ENCODE data around the gene SLU7.

SLU7 gene

DNA sequence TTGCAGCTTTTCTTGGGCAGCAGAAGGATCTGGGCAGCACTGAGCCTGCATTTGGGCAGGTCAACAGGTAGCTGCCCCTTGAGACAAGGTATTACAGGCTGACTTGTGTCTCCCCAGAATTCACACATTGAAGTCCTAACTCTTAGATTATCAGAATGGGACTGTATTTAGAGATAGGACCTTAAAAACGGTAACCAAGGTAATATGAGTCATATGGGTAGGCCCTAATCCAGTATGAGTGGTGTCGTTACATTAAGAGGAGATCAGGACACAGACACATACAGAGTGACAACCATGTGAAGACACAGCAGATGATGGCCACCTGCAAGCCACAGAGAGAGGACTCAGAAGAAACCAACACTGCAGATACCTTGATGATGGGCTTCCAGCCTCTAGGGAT is 51.6 kb downstream of the SLU7 start:
- no peak for DNase-seq (ENCODE audit: low read depth in 2 of 2)

GRCh38 chr5:160366230-160366629 is 52.7 kb downstream of the SLU7 start:
- no peak for DNase-seq (ENCODE audit: low read depth in 2 of 2)

GRCh38 chr5:160363660-160364395 is 55.1 kb downstream of the SLU7 start:
- no peak for DNase-seq (ENCODE audit: low read depth in 2 of 2)

DNA sequence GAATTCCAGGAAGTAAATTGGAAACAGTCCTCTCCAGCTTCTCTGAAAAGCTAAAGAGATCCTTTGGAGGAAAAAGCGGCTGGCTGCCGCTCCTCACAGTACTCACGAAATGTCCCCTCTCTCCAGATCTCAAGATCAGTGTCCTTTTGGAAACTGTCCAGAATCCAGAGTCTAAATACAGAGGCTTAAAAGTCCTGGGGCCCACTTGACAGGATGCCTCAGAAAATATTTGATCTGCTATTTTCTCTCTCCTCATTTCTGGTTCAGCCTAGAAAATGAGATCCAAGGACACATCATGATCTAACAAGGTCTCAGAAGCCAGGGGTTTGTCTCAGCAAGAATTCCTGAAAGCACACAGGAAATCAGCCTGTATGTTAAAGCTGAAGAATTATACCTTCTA is 55.7 kb downstream of the SLU7 start:
- DNase-seq (ENCODE audit: low read depth in 2 of 2) = no peak

DNA sequence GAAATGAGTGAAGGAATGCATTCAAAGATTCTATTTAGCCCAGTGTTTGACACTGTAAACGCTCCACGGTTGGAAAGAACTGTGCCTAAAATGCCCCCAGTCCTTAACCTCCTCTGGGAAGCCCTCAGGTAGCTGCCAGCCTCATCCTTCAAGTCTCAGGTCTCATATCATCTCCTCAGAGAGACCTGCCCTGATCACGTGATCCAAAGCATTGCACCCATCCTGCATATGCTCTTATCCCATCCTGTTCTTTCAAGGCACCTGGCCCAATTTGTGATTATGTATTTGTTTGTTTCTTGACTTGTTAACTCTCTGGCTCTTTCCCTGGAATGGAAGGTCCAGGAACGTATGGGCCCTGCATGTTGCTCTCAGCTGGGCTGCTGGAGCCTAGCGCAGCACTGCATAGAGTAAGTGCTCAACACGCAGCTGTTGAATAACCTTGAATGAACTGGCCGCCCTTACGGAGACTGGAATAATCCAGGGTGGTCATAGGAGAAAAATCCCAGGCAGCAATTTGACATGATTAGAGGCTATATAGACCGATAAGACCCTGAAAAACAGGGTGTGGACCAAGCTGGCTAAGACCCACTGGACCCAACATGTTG is 57.2 kb downstream of the SLU7 start:
- no peak for DNase-seq (ENCODE audit: low read depth in 2 of 2)

DNA sequence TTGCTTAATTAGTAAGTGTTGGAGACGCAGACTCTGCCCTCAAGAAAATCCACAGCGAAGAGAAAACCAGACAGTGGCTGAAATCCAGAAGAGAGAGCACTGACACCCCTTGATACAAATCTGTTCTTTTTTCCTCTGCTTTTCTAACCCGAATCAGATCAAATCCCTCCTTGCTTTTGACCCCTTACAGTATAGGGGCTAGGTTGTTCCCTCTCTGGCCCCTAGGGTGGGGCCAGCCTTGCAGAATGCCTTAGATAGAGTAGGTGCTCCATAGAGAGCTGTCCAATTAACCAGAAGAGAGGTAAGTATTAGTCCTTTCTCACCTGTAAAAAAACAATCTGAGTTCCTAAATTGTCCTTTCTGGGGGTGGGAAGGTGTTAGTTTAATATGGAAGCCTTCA is 58.6 kb downstream of the SLU7 start:
- DNase-seq (ENCODE audit: low read depth in 2 of 2) = no peak

- DNase-seq (ENCODE audit: low read depth in 2 of 2) = no peak
These were observed 59.1 kb downstream of the SLU7 start for GRCh38 chr5:160359816-160360215.

- no peak for DNase-seq (ENCODE audit: low read depth in 2 of 2)
These were observed 59.6 kb downstream of the SLU7 start for GRCh38 chr5:160359242-160359641.

DNA sequence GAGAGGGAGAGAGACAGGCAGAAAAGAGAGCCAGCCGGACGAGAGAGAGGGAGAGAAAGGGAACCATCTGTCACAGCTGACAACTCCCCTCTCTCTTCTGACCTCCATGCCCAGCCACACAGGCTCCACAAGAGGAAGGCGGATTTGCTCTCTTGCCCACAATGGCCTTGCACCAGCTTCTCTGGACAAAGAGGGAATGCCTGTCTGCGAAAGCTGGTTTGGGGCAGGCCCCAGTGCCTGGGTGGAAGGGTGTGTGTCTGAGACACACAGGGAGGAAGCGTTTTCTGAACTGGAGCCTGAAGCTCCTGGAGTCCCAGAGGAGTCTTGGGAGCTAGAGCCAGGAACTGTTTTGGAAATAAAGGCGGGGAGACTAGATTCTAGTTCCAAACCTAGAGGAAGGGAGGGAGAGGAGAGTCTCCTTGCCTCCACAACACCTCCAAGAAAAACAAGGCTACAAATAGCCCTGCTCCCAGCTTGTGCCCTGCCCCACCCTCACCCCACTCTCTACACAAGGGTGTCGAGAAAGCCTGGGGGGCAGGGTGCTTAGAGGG is 60.9 kb downstream of the SLU7 start:
- no peak for DNase-seq (ENCODE audit: low read depth in 2 of 2)

- DNase-seq (ENCODE audit: low read depth in 2 of 2) = no peak
These were observed 61.5 kb downstream of the SLU7 start for GRCh38 chr5:160357394-160357793.

- DNase-seq (ENCODE audit: low read depth in 2 of 2) = no peak
These were observed 62.1 kb downstream of the SLU7 start for GRCh38 chr5:160356550-160357347.

- no peak for DNase-seq (ENCODE audit: low read depth in 2 of 2)
These were observed 64.2 kb downstream of the SLU7 start for GRCh38 chr5:160354666-160355065.

DNA sequence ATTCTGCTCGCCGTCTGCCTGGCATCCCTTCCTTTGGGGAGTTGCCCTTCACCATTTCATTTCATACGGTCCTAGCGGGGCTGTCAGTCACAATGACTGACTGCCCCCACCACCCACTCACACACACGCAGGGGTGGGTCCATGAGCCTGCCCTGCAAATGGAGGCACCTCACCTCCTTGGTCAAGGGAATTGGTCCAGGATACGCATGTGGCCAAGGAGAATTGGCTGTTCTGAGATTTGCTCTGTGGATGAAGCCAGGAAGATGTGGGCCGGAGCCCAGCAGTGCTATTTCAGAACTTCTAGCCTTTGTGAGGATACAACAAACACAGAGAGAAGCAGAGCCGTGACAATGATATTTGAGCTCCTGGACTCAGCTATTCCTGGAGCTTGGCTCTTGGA is 65.5 kb downstream of the SLU7 start:
- DNase-seq (ENCODE audit: low read depth in 2 of 2) = no peak

- DNase-seq (ENCODE audit: low read depth in 2 of 2) = no peak
These were observed 66.6 kb downstream of the SLU7 start for GRCh38 chr5:160352308-160352707.

Data from stimulated activated CD8-positive, alpha-beta memory T cell treated with anti-CD3 and anti-CD28 coated beads, Interleukin-2, amount 100 ng/mL, for 1 hour (primary cell).